Suprapubic skin (tissue), 4 donors: Measurements from ENCODE around the gene BOD1L1.

Source experiments
- EP300 ChIP-seq: sonication (generic); formaldehyde crosslinking; IDR thresholded peaks from one replicate; pipeline ENCODE4 v1.6.1; 2017; ENCODE audit warnings: antibody characterized with exemption
- POLR2A ChIP-seq, 2 donors: fragments of 450-650 bp; IDR thresholded peaks; one replicate each; pipeline ENCODE4 v1.6.1; 2017; ENCODE audit warnings: antibody characterized with exemption in 2 of 2, mild to moderate bottlenecking in 2 of 2, moderate library complexity in 2 of 2
- POLR2AphosphoS5 ChIP-seq, 3 donors: sonication (generic); formaldehyde crosslinking; IDR thresholded peaks; one replicate each; pipeline ENCODE4 v1.6.1; 2017; ENCODE audit warnings: antibody characterized with exemption in 3 of 3
- TF ChIP-seq, protein P1 (sequence below), 2 donors: fragments of 200-600 bp in 1 of 2; fragments of 450-650 bp in 1 of 2; sonication (generic) in 1 of 2; IDR thresholded peaks; one replicate each; pipeline ENCODE4 v1.5.1; 2016 to 2019; ENCODE audit warnings: antibody characterized with exemption in 2 of 2, mild to moderate bottlenecking in 1 of 2, moderate library complexity in 1 of 2

DNA sequence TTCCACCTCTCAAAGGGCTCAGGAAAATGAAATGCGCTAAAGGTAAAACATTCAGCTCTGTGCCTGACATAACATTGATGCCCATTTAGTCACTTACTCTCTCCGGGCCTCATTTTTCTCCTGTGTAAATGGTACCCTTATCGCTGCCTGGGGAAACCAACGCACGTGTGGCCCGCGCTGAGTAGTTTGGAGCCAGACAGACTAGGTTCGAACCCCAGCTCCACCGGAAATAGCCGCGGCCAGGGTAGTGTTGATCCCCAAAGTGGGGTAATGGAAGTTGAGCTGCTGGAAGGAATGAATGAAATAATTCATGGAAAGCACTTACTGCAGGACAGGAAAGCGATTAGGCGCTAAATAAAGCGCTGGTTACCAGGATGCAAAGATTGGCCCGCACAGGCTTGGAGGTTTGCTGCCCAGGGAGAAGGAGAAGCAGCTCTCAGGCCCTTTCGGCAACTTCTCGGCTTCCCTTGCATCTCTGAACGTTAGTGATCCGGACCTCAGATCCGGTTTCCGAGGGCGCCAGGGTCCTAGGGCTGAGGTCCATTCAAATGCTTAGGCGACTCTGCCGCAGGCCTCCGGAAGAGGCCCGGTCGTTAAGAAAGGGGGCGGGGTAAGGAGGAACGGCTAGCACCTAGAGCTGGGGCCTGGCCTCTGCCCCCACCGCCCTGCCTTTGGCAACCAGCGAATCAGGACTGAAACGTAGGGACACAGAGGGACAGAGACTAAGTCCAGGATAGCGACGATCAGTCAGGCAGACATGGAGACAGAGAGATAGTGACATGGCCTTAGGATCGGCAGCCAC is 96.5 kb downstream of the BOD1L1 start:
- TF ChIP-seq, protein P1, sequence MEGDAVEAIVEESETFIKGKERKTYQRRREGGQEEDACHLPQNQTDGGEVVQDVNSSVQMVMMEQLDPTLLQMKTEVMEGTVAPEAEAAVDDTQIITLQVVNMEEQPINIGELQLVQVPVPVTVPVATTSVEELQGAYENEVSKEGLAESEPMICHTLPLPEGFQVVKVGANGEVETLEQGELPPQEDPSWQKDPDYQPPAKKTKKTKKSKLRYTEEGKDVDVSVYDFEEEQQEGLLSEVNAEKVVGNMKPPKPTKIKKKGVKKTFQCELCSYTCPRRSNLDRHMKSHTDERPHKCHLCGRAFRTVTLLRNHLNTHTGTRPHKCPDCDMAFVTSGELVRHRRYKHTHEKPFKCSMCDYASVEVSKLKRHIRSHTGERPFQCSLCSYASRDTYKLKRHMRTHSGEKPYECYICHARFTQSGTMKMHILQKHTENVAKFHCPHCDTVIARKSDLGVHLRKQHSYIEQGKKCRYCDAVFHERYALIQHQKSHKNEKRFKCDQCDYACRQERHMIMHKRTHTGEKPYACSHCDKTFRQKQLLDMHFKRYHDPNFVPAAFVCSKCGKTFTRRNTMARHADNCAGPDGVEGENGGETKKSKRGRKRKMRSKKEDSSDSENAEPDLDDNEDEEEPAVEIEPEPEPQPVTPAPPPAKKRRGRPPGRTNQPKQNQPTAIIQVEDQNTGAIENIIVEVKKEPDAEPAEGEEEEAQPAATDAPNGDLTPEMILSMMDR (IDR thresholded peaks at IDR 0.05) = no peak
- TF ChIP-seq POLR2A (IDR thresholded peaks at IDR 0.05) (no peak), POLR2AphosphoS5 (IDR thresholded peaks at IDR 0.05) (no peak), EP300 (no peak)
